ENCODE results near the gene ADCY5.
"Not testable (repeated sequence)": the region's sequence is repeated elsewhere in the genome, so short reads cannot be mapped to it uniquely, and the experiment has no call there.

ADCY5 gene

GRCh38 chr3:123261666-123262065, 187.2 kb downstream of the ADCY5 start:
- DNase-seq (ENCODE audit: low read depth) = no peak

GRCh38 chr3:123258811-123259420, 190.0 kb downstream of the ADCY5 start:
- no peak for DNase-seq (ENCODE audit: low read depth)

GRCh38 chr3:123258359-123258758, 190.5 kb downstream of the ADCY5 start:
- DNase-seq (ENCODE audit: low read depth) = no peak

- no peak for DNase-seq (ENCODE audit: low read depth)
Measured at GRCh38 chr3:123256256-123256655, 192.6 kb downstream of the ADCY5 start.

GRCh38 chr3:123246866-123247265, 202.0 kb downstream of the ADCY5 start:
- DNase-seq (ENCODE audit: low read depth) = no peak

GRCh38 chr3:123244128-123244527, 204.8 kb downstream of the ADCY5 start:
- no peak for DNase-seq (ENCODE audit: low read depth)

- no peak for DNase-seq (ENCODE audit: low read depth)
Measured at GRCh38 chr3:123239756-123240155, 209.1 kb downstream of the ADCY5 start.

- DNase-seq (ENCODE audit: low read depth) = not testable (repeated sequence)
Measured at GRCh38 chr3:123239186-123239585, 209.7 kb downstream of the ADCY5 start.

- DNase-seq (ENCODE audit: low read depth) = no peak
Measured at GRCh38 chr3:123236902-123237301, 212.0 kb downstream of the ADCY5 start.

All from activated T-cell treated with anti-CD3 and anti-CD28 coated beads for 48 hours (primary cell).